Activated naive CD8-positive, alpha-beta T cell treated with anti-CD3 and anti-CD28 coated beads, Interleukin-2, amount 50 U/mL, for 24 hours (primary cell): Measurements from ENCODE around the gene PPP1R1C.

Experiments
- ATAC-seq: fragments of 150-1000 bp; cut with Tn5 transposase; one replicate; pipeline ENCODE4 v1.10.0; 2021
- DNase-seq: peaks from one replicate; pipeline ENCODE4 v3.0.0; 2021
- H3K27ac Mint-ChIP-seq: one replicate; pipeline ENCODE4 v1.8.0; 2021; ENCODE audit warnings: mild to moderate bottlenecking, mixed read lengths
- H3K27me3 Mint-ChIP-seq: one replicate; pipeline ENCODE4 v1.8.0; 2021; ENCODE audit warnings: mixed read lengths
- H3K36me3 Mint-ChIP-seq: one replicate; pipeline ENCODE4 v1.8.0; 2021; ENCODE audit warnings: low read depth, mixed read lengths
- H3K4me1 Mint-ChIP-seq: one replicate; pipeline ENCODE4 v1.8.0; 2021; ENCODE audit warnings: mixed read lengths
- H3K4me3 Mint-ChIP-seq: one replicate; pipeline ENCODE4 v1.8.0; 2021; ENCODE audit warnings: mild to moderate bottlenecking, moderate library complexity, mixed read lengths
- H3K9me3 Mint-ChIP-seq: one replicate; pipeline ENCODE4 v1.8.0; 2021; ENCODE audit warnings: mixed read lengths

The PPP1R1C gene

GRCh38 chr2:182050333-182051135, 64.9 kb downstream of the PPP1R1C start:
- Mint-ChIP-seq H3K4me1 (no peaks in the 10 kb centered on the region), H3K27ac (no peak overlapping the region), H3K9me3 (no peaks in the 10 kb centered on the region), H3K36me3 (no peaks in the 10 kb centered on the region), H3K27me3 (no peaks in the 10 kb centered on the region), H3K4me3 (no peak overlapping the region)
- DNase-seq (no peak), ATAC-seq (no peak)

GRCh38 chr2:182055993-182056392, 70.3 kb downstream of the PPP1R1C start:
- no peak for ATAC-seq
- Mint-ChIP-seq H3K36me3 (no peaks in the 10 kb centered on the region), H3K27ac (no peak overlapping the region), H3K9me3 (no peaks in the 10 kb centered on the region), H3K27me3 (no peaks in the 10 kb centered on the region), H3K4me1 (no peaks in the 10 kb centered on the region), H3K4me3 (no peak overlapping the region)
- DNase-seq: no peak

DNA sequence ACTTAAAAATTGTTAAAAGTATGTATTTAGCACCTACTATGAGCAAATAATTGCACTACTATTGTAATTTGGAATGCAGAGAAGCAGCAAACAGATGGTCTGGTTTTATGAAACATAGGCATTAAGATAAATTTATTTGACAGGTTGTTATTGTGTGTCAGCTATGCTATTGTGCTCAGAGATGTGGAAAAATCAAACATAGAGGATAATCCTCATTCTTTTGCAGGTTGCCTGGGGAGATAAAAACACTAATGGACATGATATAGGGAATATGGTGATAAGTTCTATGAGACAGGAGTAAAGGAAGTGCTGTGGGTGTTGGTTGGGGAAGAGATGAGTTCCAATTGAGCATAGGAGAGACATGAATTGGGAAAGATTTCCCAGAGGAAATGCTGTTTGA, 71.3 kb downstream of the PPP1R1C start:
- ATAC-seq (no peak), DNase-seq (no peak)
- no peaks in the 10 kb centered on the region for H3K36me3 Mint-ChIP-seq
- no peak overlapping the region for H3K4me3 Mint-ChIP-seq
- H3K27me3 Mint-ChIP-seq: no peaks in the 10 kb centered on the region
- no peaks in the 10 kb centered on the region for H3K9me3 Mint-ChIP-seq
- no peaks in the 10 kb centered on the region for H3K4me1 Mint-ChIP-seq
- no peak overlapping the region for H3K27ac Mint-ChIP-seq

DNA sequence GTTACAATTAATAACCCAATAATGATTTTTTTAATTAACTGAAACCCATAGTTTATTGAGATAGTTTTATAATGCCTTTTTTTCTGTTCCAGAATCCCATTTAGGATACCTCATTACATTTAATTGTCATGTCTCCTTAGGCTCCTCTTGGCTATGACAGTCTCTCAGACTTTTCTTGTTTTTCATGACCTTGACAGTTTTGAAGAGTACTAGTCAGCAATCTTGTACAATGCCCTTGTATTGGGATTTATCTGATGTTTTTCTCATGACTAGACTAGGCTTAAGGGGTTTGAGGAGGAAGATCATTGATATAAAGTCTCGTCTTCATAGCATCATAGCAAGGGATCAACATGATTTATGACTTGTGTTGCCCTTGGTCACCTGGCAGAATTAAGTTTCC, 72.4 kb downstream of the PPP1R1C start:
- Mint-ChIP-seq H3K9me3 (no peaks in the 10 kb centered on the region), H3K36me3 (no peaks in the 10 kb centered on the region), H3K4me1 (no peaks in the 10 kb centered on the region), H3K4me3 (no peak overlapping the region), H3K27ac (no peak overlapping the region), H3K27me3 (no peaks in the 10 kb centered on the region)
- no peak for DNase-seq
- ATAC-seq: no peak

GRCh38 chr2:182061739-182062138, 76.1 kb downstream of the PPP1R1C start:
- Mint-ChIP-seq H3K4me3 (no peak overlapping the region), H3K9me3 (no peaks in the 10 kb centered on the region), H3K4me1 (no peaks in the 10 kb centered on the region), H3K27me3 (no peaks in the 10 kb centered on the region), H3K36me3 (no peaks in the 10 kb centered on the region), H3K27ac (no peak overlapping the region)
- ATAC-seq (no peak), DNase-seq (no peak)

- no peaks in the 10 kb centered on the region for H3K27me3 Mint-ChIP-seq
- no peak for DNase-seq
- H3K27ac Mint-ChIP-seq: no peak overlapping the region
- H3K4me1 Mint-ChIP-seq: no peaks in the 10 kb centered on the region
- no peaks in the 10 kb centered on the region for H3K36me3 Mint-ChIP-seq
- no peak for ATAC-seq
- no peaks in the 10 kb centered on the region for H3K9me3 Mint-ChIP-seq
- no peak overlapping the region for H3K4me3 Mint-ChIP-seq
Observed at GRCh38 chr2:182062329-182062972, 76.8 kb downstream of the PPP1R1C start.

DNA sequence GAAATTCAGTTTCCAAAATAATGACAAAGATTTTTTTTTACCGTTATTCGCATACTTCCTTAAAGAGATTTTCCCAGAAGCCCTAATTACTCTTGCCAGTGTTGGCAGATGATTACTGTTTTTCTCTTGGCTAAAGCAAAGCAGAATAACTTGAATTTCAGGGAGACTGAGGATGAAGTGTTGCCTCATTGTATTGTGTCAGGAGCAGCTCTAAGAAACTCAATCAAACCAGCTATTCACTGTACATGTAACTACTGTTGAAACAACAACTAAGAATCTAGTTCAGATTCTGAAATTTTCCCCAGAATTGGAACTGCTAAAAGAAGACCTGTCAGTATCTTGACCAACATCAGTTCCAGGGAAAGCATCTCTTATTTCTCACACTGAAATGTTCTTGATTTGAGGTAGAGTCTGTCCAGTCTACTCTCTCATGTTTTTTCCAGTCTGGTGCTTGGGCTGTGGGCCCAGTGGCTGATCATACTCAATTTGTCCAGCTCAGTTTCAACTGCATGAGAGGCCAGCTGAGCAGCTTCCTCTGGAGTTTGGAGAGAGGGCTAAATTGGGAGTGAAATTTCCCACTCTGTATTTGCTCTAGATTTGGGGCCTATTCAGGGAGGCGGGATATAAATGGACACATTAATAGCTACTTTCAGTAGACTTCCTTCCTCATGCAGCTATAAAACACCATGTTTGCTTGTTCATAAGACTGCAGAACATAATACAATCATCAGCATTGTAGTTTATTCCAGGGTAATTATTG, 78.5 kb downstream of the PPP1R1C start:
- no peak for ATAC-seq
- Mint-ChIP-seq H3K4me1 (no peaks in the 10 kb centered on the region), H3K27me3 (no peaks in the 10 kb centered on the region), H3K4me3 (no peak overlapping the region), H3K9me3 (no peaks in the 10 kb centered on the region), H3K27ac (no peak overlapping the region), H3K36me3 (no peaks in the 10 kb centered on the region)
- no peak for DNase-seq

DNA sequence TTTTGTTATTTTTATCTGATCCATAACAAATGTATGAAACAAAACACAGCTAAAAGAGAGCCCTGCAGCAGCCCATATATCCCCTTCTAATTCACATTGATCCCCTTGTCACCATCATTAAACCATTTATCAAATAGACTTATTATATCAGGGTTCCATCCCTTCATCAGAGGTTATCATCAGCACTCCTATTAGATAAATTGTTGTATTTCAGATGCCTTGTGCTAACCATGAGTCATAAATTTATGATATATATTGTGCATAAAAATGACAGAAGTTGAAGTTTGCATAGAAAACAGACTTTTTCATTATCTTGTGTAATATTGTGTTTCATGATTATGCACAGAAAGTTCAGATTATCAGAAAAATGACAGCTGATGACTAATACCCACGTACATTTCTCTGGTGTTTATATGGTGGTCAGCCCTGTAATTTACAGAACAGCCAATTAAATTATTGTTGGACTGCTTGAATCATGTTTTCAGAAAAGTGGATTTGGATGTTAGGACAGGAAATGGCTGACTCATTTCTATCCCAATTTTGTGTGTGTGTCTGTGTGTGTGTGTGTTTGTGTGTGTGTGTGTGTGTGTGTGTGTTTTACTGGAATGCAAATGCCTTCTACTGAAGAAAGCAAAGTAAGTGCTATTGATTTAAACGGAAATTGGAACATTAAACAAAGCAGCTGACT, 80.9 kb downstream of the PPP1R1C start:
- no peak overlapping the region for H3K27ac Mint-ChIP-seq

GRCh38 chr2:182067393-182067792, 81.7 kb downstream of the PPP1R1C start:
- ATAC-seq: no peak
- H3K4me3 Mint-ChIP-seq: no peak overlapping the region
- H3K9me3 Mint-ChIP-seq: no peaks in the 10 kb centered on the region
- no peak overlapping the region for H3K27ac Mint-ChIP-seq
- DNase-seq: no peak
- H3K36me3 Mint-ChIP-seq: no peaks in the 10 kb centered on the region
- H3K27me3 Mint-ChIP-seq: no peaks in the 10 kb centered on the region
- H3K4me1 Mint-ChIP-seq: no peaks in the 10 kb centered on the region

More for the DNA sequence above, 80.9 kb downstream of the PPP1R1C start:
- DNase-seq: no peak
- H3K36me3 Mint-ChIP-seq: no peaks in the 10 kb centered on the region
- no peak for ATAC-seq
- no peaks in the 10 kb centered on the region for H3K27me3 Mint-ChIP-seq
- no peaks in the 10 kb centered on the region for H3K9me3 Mint-ChIP-seq
- no peak overlapping the region for H3K4me3 Mint-ChIP-seq
- no peaks in the 10 kb centered on the region for H3K4me1 Mint-ChIP-seq

DNA sequence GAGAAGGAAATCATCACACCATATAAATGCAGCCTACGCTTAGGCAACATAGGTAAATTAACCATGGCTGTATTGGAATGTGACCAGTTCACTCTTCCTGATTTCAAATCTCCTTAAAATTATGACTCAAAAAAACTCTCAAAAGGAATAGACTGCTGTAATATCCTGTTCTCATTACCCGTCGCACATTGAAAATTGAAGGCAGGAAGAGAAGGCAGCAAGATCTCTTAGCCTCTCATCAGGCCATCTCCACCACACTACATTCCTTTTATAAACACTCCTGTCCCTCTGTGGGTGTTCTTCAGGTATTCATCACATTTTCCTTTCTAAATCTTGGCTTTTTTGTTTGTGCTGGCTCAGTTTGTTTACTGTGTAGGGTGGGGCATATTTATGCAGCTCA, 83.2 kb downstream of the PPP1R1C start:
- no peaks in the 10 kb centered on the region for H3K4me1 Mint-ChIP-seq
- H3K4me3 Mint-ChIP-seq: no peak overlapping the region
- peaks cover 4% of the 10 kb centered on the region for H3K27me3 Mint-ChIP-seq
- no peak for DNase-seq
- no peaks in the 10 kb centered on the region for H3K36me3 Mint-ChIP-seq
- no peak for ATAC-seq
- H3K27ac Mint-ChIP-seq: no peak overlapping the region
- H3K9me3 Mint-ChIP-seq: no peaks in the 10 kb centered on the region

GRCh38 chr2:182069416-182069815, 83.8 kb downstream of the PPP1R1C start:
- Mint-ChIP-seq H3K9me3 (no peaks in the 10 kb centered on the region), H3K27me3 (peaks cover 4% of the 10 kb centered on the region), H3K36me3 (no peaks in the 10 kb centered on the region), H3K27ac (no peak overlapping the region), H3K4me3 (no peak overlapping the region), H3K4me1 (no peaks in the 10 kb centered on the region)
- ATAC-seq (no peak), DNase-seq (no peak)

DNA sequence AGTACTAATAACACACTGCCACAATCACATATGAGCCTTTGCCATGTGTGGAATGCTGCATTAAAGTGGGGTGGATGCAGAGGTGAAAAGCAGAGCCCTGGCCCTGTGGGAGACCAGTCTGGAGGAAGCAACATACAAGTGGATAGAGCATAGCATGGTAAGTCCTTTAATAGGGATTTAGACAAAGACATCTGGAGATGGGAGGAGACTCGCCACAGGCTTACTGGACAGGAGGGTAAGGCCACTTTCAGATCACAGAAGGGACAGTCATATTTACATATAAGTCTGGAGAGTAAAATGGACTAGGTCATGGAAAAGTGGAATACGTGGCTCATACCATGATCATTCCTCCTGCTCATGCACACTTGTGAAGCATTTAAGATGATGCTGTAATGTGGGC, 84.3 kb downstream of the PPP1R1C start:
- Mint-ChIP-seq H3K4me1 (no peaks in the 10 kb centered on the region), H3K36me3 (no peaks in the 10 kb centered on the region), H3K4me3 (no peak overlapping the region), H3K27ac (no peak overlapping the region), H3K27me3 (peaks cover 4% of the 10 kb centered on the region), H3K9me3 (no peaks in the 10 kb centered on the region)
- DNase-seq: no peak
- no peak for ATAC-seq

DNA sequence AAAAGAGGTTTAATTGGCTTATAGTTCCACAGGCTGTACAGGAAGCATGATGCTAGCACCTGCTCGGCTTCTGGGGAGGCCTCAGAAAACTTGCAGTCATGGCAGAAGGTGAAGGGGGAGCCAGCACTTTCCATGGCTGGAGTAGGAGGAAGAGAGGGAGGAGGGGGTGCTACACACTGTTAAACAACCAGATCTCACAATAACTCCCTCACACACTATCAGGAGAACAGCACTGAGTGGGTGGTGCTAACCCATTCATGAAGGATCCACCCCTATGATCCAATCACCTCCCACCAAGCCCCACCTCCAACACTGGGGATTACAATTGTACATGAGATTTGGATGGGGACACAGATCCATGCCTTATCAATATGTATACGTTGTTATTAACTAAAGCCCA, 85.1 kb downstream of the PPP1R1C start:
- Mint-ChIP-seq H3K4me3 (no peak overlapping the region), H3K9me3 (no peaks in the 10 kb centered on the region), H3K27me3 (peaks cover 5% of the 10 kb centered on the region), H3K36me3 (no peaks in the 10 kb centered on the region), H3K4me1 (no peaks in the 10 kb centered on the region), H3K27ac (no peak overlapping the region)
- no peak for DNase-seq
- ATAC-seq: no peak

DNA sequence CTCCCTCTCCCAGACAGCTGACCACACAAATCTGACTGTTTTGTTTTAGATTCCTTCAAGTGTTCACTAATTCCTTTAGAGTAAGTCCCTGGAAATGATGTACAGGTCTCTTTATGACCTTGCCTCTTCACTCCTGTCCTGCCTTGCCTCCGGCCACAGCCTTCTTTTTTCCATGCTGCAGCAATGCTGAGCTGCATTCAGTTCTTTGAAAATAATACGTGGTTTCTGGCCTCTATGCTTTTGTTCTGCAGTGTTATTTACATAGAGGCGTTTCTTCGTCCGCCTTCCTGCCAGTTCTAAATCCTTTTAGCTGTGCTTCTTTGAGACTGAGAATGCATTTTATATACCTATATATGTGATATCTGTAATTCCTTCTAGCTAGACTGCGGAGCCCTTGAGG, 87.2 kb downstream of the PPP1R1C start:
- ATAC-seq: no peak
- H3K27ac Mint-ChIP-seq: no peak overlapping the region
- no peaks in the 10 kb centered on the region for H3K36me3 Mint-ChIP-seq

More for the DNA sequence above, 87.2 kb downstream of the PPP1R1C start:
- no peak for DNase-seq
- no peaks in the 10 kb centered on the region for H3K4me1 Mint-ChIP-seq
- H3K9me3 Mint-ChIP-seq: no peaks in the 10 kb centered on the region
- no peak overlapping the region for H3K4me3 Mint-ChIP-seq
- peaks cover 5% of the 10 kb centered on the region for H3K27me3 Mint-ChIP-seq
